Kidney epithelial cell (primary cell): Measurements from ENCODE around the gene TMED1. TPM values are rescaled to one million over a fixed set of nuclear protein-coding genes. Genes with fewer than 3 reads are reported as not detected.
"Not testable (repeated sequence)": the region's sequence is repeated elsewhere in the genome, so short reads cannot be mapped to it uniquely, and the experiment has no call there.

ENCODE experiments used
- DNase-seq: peaks from one replicate; pipeline ENCODE4 v3.0.0-alpha.2; 2010; ENCODE audit warnings: low read depth
- H3K27me3 ChIP-seq: 2 replicates; pipeline ENCODE4 v1.6.0; 2011; ENCODE audit warnings: low read length; ENCODE audit not compliant: control insufficient read depth, insufficient read depth
- H3K36me3 ChIP-seq: 2 replicates; pipeline ENCODE4 v1.5.1; 2011; ENCODE audit warnings: low read length; ENCODE audit not compliant: control insufficient read depth, insufficient read depth
- H3K4me3 ChIP-seq: 2 replicates; pipeline ENCODE4 v1.5.1; 2011; ENCODE audit warnings: low read depth, mild to moderate bottlenecking, control low read depth, low read length
- CTCF ChIP-seq: IDR thresholded peaks from 2 replicates; pipeline ENCODE4 v1.5.1; 2011; ENCODE audit warnings: mild to moderate bottlenecking, moderate library complexity, low read length, control low read depth, inconsistent platforms; ENCODE audit not compliant: insufficient read depth, poor library complexity, severe bottlenecking
- total RNA-seq: library from RNA; depleted of rRNA; stranded (reverse); fragments of >200 nt; gene quantifications from 2 replicates; pipeline ENCODE4 v1.2.3, GENCODE V29; 2015

Gene TMED1
- total RNA-seq, 1 donor from 2014 or later: 35.0 TPM

GRCh38 chr19:10870955-10871603 is 35.1 kb upstream of the TMED1 start, which contains the start of gene CARM1:
TSS of gene CARM1 (plus strand) at chr19:10871553. CDS start at chr19:10871703, 150 bp downstream.
- TF ChIP-seq CTCF: peak; percentile 35
- H3K36me3 ChIP-seq: no peaks in the 10 kb centered on the region
- H3K4me3 ChIP-seq: peak within 1 kb of the TSS; percentile 91
- peak; percentile 72 for DNase-seq
- H3K27me3 ChIP-seq: no peaks in the 10 kb centered on the region

GRCh38 chr19:10870501-10870954 is 34.5 kb upstream of the TMED1 start:
- Histone ChIP-seq H3K27me3 (no peaks in the 10 kb centered on the region), H3K36me3 (no peaks in the 10 kb centered on the region), H3K4me3 (peak overlapping the region; percentile 49)
- no peak for DNase-seq
- TF ChIP-seq CTCF: no peak

GRCh38 chr19:10869872-10870311 is 33.9 kb upstream of the TMED1 start:
- H3K27me3 ChIP-seq, H3K4me3 ChIP-seq, H3K36me3 ChIP-seq, DNase-seq: not testable (repeated sequence)

- Histone ChIP-seq H3K4me3 (no peak overlapping the region), H3K27me3 (no peaks in the 10 kb centered on the region), H3K36me3 (no peaks in the 10 kb centered on the region)
- TF ChIP-seq CTCF: no peak
- DNase-seq: no peak
Measured at GRCh38 chr19:10868872-10869547, 33.0 kb upstream of the TMED1 start.

GRCh38 chr19:10866495-10866894 is 30.5 kb upstream of the TMED1 start:
- no peak overlapping the region for H3K4me3 ChIP-seq
- TF ChIP-seq CTCF: no peak
- no peak for DNase-seq
- no peaks in the 10 kb centered on the region for H3K36me3 ChIP-seq
- H3K27me3 ChIP-seq: no peaks in the 10 kb centered on the region

GRCh38 chr19:10864538-10864899 is 28.5 kb upstream of the TMED1 start:
- H3K27me3 ChIP-seq: no peaks in the 10 kb centered on the region
- DNase-seq: no peak
- H3K36me3 ChIP-seq: no peaks in the 10 kb centered on the region
- peak; percentile 97 for TF ChIP-seq CTCF
- H3K4me3 ChIP-seq: no peak overlapping the region
